LoVo (cell line): ENCODE data around the gene ABHD3.
"Not testable (repeated sequence)": the region's sequence is repeated elsewhere in the genome, so short reads cannot be mapped to it uniquely, and the experiment has no call there.

Experiments
- DNase-seq: peaks from one replicate; pipeline ENCODE4 v3.0.0-alpha.2; 2016; ENCODE audit warnings: low spot score

Gene ABHD3

DNA sequence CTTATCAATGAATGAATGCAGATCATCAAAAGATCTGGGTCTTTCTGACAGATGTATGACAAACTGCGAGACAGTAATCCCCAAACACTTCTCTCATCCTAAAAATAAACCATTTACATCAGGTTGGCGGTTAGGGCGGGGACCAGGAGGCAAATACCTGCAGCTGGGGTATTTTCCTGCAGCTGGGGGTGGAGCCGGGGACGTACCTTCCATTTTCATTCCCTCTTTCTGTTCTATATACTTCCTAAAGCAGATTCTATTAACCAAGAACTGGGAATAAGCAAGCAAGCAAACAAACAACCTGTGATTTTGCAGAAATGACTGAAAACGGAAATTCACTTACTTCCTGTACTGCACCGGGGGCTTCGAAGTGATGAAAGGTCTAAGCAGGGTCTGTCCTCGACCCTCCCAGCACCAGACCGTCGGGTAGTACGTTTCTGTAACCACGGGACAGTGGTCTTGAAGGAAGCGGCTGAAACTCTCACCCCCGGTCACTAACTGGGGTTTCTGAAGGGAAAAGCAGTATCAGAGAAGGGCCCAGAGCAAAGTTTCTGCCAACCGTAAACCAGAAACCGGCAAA lies 1.2 kb downstream of the ABHD3 start:
- DNase-seq, result peak; percentile 40

DNA sequence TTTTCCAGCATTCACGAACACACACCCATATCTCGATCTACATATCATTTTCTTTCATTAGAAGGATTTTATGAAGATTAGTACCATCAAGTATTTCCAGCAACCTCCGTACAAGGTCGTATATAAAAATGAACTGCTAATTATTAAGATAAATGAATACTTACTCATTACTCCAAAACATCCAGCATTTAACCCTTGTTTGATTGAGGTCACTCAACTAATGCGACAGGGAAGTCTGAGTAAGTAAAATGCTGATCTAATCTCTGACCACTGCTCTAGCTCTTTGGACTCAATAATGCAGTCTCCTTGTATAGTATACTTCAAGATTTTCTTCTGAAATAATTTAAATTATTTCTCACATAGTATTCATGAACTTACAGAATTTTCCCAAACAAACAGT lies 2.0 kb downstream of the ABHD3 start:
- no peak for DNase-seq

DNA sequence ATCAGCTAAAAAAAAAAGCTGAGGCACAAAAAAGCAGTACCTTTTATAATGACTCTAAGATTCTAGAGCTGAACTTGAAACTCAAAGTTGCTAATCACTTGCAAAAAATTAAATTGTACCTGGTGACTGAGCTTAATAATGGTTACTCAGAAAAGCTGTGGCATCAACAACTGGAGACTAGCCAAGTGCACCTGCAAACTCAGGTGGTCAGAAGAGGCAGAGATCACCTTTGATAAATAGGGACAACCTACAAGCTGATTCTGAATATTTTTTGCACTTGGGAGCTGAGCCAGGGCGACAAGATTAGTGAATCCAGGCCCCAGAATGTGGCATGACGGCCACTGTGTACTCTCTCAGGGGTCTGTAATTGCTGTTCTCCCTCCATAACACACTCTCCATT lies 3.0 kb downstream of the ABHD3 start:
- no peak for DNase-seq

DNA sequence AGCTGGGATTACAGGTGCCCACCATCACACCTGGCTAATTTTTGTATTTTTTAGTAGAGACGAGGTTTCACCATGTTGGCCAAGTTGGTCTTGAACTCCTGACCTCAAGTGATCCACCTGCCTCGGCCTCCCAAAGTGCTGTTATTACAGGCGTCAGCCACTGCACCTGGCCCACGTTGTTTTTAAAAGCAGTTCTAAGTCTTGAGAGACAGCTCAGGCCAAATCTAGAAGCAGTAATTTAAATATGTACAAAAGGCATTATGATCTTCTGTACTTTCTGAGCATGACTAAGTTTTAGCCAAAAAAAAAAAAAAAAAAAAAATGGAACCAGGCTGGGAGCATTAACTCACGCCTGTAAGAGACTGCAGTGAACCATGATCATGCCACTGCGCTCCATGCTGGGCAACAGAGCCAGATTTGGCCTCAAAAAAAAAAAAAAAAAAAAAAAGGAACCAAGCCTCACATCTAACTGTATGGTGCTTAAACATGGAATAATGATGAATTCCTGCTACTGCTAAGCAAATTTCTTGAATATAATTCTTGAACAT lies 4.0 kb downstream of the ABHD3 start:
- DNase-seq, result no peak

DNA sequence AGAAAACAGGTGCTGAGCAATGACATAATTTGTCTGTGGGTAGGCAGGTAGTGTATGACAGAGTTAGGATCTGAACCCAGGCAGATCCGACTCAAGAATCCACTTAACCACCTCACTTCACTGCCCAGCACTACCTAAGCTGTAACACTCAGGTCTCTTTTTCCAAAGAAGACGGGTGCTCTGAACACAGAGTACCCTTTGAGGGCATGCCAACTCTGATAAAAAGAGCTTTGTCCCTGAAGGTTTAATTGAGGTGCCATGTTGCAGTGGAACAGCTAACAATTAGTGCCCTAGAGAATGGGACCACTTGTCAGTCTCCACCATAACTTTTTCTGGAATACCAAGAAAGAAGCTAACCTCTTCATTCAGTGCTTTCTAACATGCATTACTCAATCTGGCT lies 11.3 kb downstream of the ABHD3 start:
- DNase-seq, result no peak

DNA sequence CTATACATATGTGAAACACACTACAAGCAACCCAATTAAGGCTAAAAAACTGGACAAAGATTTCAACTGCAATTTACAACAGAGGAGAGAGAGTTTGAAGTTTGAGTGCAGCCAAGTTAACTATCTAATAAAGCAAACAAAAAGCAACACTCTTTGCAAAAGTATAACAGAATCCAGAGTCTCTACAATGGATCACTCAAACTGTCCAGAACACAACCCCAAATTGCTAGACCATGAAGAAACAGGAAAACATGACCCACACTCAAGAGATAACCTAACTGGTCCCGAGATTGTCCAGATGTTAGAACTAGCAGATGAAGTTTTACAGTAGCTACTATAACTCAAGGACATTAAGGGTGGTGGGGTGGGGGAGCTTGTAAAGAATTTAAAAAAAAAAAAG lies 14.8 kb downstream of the ABHD3 start:
- no peak for DNase-seq

DNA sequence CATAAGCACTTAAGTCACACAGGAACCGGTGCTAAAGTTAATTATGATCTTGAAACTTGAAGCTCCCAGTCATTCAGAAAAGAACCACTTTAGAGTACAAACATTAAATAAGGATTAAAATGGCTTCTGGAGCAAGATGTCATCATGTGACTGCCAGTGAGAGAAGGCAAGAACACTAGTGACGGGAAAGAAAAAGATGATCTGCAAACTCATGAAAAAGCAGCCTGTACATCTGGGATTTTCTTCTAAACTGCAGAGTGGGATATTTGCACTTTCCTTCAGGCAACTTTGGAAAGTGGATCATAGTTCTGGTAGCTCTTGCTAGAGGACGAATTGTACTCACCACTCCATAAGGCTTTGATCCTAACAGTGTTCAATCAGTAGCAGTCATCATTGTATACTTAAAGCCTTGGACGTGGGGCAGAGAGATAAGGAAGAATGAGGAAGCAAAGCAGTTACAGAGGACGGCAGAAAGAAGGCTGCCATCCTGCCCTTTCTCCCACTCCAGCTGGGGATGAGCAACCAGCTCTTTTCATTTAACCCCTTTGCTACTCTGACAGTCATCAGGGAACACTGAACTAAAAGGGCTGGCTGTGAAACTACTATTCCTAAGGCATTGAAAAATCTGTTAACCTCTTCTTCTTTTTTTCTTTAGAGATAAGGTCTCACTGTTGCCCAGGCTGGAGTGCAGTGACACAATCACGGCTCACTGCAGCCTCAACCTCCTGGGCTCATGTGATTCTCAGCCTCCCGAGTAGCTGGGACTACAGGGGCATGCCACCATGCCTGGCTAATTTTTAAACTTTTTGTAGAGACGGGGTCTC lies 18.1 kb downstream of the ABHD3 start:
- no peak for DNase-seq

DNA sequence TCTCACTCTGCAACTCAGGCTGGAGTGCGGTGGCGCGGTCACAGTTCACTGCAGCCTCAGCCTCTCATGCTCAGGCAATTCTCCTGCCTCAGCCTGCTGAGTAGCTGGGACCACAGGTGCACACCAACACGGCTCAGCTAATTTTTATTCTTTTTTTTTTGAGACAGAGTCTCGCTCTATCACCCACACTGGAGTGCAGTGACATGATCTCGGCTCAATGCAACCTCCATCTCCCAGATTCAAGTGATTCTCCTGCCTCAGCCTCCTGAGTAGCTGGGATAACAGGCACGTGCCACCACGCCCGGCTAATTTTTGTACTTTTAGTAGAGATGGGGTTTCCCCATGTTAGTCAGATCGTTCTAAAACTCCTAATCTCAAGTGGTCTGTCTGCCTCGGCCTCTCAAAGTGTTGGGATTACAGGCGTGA lies 19.0 kb downstream of the ABHD3 start:
- not testable (repeated sequence) for DNase-seq

DNA sequence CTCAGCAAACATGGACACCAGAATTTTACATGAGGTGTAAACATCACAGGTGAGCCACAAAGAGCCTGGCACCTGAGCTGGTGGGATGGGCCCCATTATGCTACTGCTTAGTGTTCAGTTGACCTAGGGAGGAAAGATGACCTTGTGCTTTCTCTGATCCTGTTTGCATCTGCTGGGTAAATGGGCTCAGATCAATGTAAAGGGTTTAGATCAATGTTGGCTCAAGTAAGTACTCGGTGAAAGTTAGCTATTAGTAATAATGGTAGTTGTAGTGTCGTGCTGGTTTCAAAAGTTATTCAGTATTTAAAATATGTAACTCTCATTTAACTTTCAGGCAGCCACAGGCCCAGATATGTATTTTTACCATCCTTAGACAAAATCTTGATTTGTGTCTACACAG lies 19.8 kb downstream of the ABHD3 start:
- no peak for DNase-seq

DNA sequence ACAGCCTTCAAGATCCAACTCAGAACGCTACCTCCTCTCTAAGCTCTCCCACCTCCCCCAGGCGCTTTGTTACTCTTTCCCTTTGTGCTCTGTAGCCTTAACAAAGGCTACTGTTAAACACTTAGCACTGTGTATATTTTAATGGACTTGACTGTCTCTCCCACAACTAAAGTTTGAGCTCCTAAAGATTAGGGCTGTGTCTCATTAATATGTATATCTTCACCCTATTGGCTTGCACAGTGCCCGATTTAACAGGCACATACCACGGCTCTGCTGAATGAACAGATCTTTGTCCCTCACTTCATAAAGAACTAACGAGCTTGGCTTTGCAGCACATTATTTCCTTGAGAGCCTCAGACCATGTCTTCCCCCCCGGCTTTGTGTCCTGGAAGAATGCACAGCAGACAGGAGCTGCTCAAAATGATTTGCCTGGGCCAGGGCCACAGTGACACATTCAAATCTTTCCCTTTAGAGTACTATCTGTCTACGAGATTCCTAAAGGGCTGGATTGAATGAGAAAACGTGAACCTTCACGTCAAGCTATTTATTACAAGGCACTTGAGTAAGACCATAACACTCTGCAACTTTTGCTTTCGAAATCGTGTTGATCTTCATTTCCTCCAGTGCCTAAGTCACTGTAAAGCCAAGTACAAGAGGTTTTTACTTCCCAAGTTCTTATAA lies 22.1 kb downstream of the ABHD3 start:
- peak; percentile 36 for DNase-seq

DNA sequence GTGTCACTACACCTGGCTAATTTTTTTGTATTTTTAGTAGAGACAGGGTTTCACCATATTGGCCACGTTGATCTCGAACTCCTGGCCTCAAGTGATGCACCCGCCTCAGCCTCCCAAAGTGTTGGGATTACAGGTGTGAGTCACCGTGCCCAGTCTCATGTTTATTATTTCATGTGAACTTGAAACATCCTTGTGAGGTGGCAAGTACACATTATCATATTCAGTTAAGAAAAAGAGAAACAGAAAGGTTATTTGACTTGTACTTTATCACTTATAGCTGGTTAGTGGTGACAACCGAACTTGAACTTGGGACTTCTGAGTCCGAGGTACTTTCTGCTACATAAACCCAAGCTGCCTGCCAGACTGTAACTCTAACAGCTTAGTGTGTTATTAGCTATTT lies 24.4 kb downstream of the ABHD3 start:
- DNase-seq, result no peak

DNA sequence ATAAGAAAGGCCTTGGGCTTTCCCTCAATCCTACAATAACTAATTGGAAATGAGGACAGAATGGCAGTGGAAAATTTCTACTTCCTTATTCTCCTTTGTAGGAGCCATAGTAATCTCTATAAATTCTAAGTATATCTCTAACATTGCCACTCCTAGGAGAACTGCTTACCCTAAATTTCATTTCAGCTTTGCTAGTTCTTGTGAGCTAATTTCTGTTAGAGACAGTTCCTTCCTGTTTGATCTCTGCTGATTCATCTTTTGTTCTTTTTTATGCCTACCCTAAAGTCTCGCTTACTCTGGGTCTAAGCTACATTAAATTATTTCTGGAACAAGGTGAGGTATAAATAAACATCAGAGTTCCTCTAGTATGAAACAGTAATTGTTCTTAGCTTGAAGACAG lies 25.7 kb downstream of the ABHD3 start:
- no peak for DNase-seq

DNA sequence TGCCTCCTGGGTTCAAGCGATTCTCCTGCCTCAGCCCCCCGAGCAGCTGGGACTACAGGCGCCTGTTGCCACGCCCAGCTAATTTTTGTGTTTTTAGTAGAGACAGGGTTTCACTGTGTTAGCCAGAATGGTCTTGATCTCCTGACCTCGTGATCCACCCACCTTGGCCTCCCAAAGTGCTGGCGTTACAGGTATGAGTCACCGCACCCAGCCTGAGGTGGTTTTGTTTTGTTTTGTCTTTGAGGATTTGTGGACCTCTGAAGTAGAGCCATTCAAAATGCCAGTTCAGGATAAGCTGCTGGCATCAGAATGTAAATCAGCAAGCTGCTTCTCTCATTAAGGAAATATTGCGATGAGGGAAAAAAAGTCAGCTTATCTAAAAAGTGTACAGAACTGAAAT lies 29.2 kb downstream of the ABHD3 start:
- peak; percentile 23 for DNase-seq

DNA sequence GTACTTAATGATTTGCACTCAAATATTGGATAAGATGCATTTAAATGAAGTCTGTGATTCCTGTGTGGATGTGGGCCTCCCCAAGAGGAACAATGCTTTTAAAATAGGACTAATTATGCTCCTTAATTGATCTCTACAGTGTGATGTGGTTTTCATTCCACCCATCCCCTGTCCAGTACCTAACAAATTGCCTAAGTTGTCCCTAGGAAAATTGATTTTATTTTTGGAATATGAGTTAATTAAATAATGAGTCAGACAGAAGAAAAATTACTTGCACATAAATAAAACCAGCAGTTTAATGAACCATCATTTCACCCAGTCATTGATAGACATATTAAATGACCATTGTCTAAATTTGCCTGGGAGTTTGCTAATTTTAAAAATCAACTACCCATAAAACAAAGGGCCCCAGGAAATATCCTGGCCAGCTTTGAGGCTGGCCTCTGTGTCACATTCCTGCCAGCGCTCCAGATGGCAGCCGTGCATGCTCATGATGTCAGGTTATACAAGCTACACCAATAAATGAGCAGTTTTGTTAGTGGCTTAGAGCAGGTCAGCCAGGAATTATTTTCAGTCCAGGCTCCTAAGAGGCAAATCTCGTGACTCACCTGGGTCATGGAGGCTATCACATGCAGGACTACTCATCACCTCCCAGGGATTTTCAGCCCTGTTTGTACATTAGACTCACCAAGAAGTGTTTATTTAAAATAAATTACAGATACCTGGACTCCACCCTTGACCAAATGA lies 31.9 kb downstream of the ABHD3 start:
- peak; percentile 57 for DNase-seq

DNA sequence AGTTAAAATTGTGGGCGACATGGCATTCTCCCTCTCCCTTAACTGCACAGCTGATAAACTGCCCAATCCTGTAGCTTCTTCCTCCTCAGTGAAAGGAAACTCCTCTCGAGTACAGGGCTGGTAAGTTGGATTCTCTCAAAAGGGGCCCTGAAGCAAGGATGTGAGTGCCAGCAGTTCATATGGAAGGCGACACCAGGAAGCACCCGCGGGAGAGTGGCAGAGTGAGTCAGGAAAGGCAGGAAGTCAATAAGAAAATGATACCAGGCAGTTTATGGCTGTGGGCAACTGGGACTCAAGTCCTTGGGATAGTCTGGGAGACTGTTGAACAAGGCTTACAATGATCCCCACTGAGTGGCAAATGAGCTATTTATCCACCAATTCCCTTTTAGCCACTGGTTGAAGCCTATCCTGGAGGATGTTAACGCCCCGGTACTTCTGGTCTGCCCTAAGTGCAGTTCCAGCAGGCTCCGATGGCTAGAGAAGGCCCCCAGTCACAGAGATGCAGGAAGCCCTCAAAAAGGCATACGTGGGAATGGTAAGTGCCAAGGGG lies 34.8 kb downstream of the ABHD3 start:
- peak; percentile 30 for DNase-seq

DNA sequence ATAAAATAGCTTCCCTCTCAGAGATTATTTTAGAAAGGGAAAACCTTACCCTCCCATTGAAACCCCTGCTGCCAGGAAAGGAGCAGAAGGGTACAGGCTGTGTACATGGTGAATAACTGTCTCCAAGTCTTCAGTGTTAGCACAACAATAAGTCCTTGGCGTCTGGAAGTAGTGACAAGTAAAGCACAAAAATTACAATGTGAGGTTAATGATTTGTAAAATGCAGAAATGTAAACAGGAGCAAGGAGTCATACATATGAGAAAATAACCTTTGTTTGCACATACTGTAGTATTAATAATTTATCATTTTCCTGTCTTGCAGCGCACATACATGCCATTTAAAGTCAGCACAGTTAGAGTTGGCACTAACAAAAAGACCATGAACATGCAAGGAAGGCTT lies 40.5 kb downstream of the ABHD3 start:
- DNase-seq, result no peak

DNA sequence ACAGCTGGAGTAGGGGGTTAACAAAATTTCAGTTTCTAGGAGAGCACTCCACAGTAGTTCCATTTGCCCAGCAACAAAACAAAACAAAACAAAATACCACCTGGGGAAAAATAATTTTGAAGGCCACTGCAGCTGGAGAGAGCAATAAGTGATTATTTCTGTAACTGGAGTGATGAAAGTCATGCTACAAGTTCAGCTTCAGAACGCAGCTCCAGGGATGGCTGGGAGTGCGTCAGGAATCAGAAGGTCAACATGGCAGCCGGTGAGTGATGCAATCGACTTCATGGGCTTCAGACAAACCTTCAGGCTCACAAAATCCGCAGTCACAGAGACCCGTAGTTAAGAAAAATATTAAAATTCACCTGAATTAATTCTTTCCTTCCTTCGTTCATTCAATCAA lies 41.0 kb downstream of the ABHD3 start:
- DNase-seq, result no peak

DNA sequence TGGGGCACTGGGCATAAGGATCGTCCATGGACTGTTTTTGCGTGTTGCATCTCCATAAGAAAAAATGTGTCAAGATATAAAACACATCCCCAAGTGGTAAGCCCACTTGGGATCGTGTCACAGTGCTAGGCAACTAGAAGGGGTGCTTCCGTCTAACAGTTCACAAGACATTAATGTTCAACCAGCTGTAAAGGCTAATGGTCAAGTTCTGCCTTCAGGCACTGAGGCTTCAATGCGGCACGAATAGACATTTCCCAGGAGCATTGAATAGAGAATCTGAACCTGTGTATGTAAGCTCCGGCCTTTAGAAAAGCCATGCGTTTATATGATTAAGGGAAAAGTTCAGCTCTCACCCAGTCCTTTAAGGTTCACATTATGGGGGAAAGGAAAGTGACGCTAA lies 42.0 kb downstream of the ABHD3 start:
- DNase-seq, result no peak

DNA sequence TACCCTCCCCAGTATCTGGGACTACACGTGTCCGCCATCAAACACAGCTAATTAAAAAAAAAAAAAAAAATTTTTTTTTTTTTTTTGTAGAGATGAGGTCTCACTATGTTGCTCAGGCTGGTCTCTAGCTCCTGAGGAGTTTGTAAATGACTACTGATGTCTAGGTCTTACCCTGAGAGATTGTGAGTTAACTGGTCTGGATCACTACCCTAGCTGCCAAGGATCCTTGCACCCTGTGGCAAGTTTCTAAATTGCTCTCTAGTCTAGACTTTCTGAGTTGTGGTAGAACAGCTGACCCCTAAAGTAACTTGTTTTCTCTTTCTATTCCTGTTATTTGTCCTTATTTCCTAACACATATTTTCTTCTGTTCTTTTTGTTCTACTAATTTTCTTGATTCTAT lies 44.5 kb downstream of the ABHD3 start:
- no peak for DNase-seq

DNA sequence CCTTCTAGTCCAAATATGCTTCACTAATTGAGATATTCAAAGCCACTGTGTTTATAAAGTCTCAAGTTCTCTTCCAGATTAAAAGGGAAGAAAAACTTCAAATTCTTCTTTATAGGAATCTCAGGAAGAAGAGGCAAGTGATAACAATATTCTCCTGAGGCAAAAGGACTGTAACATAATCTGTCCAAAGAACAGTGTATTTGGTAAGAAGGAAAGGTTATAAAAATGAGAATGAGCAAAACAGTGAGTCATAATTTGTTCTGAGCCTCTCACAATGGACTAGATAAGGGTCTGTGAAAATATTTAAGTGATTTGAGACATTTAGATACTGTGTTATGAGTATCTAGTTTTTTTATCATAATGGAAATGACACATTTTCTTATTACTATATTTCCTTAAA lies 48.2 kb downstream of the ABHD3 start:
- DNase-seq, result no peak

DNA sequence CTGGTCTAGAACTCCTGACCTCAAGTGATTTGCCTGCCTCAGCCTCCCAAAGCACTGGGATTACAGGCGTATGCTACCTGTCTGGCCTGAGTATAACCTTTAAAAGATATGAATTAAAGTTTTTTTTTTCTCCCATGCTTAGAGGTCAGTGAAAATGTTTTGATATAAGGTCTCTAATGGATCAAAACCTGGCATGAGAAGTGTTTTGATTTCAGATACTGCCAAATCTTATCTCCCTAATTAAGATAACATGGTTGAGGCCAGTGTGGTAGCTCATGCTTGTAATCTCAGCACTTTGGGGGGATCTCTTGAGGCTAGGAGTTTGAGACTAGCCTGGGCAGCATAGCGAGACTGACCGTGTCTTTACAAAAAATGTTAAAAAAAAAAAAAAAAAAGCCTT lies 51.2 kb downstream of the ABHD3 start:
- DNase-seq, result no peak

DNA sequence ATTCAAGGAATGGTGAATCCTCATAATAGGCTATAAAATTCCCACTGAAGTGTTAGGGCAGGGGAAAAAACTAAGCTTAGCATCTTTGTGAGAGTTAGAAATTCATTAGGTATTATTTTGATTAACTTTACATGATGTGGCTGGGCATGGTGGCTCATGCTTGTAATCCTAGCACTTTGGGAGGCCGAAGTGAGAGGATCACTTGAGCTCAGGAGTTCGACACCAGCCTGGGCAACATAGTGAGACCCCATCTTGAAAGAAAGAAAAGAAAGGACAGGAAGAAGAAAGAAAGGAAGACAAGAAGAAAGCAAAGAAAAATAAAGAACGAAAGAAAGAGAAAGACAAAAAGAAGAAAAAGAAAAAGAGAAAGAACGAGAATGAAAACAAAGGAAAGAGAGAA lies 52.5 kb downstream of the ABHD3 start:
- DNase-seq, result no peak
